Measurements from ENCODE around the gene CYP26B1.

- no peak for TF ChIP-seq POLR2A (IDR thresholded peaks at IDR 0.05)
- TF ChIP-seq, protein P1, sequence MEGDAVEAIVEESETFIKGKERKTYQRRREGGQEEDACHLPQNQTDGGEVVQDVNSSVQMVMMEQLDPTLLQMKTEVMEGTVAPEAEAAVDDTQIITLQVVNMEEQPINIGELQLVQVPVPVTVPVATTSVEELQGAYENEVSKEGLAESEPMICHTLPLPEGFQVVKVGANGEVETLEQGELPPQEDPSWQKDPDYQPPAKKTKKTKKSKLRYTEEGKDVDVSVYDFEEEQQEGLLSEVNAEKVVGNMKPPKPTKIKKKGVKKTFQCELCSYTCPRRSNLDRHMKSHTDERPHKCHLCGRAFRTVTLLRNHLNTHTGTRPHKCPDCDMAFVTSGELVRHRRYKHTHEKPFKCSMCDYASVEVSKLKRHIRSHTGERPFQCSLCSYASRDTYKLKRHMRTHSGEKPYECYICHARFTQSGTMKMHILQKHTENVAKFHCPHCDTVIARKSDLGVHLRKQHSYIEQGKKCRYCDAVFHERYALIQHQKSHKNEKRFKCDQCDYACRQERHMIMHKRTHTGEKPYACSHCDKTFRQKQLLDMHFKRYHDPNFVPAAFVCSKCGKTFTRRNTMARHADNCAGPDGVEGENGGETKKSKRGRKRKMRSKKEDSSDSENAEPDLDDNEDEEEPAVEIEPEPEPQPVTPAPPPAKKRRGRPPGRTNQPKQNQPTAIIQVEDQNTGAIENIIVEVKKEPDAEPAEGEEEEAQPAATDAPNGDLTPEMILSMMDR (IDR thresholded peaks at IDR 0.05 in 4 of 5, conservative IDR thresholded peaks at IDR 0.05 in 1 of 5): no peak
Measured at GRCh38 chr2:72112401-72112800, 35.3 kb downstream of the CYP26B1 start.
